ENCODE measurements around the gene ITGA2.
"Not testable (repeated sequence)": the region's sequence is repeated elsewhere in the genome, so short reads cannot be mapped to it uniquely, and the experiment has no call there.

The ITGA2 gene

DNA sequence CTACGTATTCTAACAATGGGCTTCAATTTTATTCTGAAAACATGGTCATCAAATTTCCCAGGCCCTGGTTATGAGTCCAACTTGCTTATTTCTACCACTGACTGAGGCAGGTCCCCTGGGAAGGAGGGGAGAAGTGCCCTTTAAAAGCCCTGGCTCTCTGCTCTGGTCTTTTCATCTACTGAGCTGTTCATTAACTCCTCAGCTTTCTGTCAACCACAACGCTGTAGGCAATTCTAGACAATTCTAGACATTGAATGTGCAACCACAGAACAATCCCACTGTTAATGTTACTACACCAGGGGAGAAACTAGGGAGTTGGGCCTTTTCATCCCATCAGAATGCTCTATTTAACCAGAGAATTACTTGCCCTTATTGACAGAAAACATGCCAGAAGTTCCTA, 110.4 kb downstream of the ITGA2 start:
- no peak for DNase-seq (ENCODE audit: low spot score)

DNA sequence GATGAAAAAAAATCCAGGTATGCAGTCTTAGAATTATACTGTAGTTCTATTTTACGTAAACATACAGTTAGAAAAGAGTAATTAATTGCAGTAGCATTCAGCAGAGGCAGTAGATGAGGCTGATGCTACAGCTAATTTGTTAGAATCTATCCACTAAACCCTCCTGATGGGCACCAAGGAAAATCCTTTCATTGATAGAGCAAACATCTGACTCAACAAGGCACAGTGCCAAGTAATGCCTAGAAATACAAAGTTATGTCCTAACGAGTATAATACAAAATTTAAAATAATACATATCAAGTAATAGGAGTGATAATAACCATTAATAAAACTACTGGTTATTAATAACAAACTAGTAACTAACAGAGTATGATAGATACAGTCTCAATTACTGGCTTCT, 111.5 kb downstream of the ITGA2 start:
- no peak for DNase-seq (ENCODE audit: low spot score)

DNA sequence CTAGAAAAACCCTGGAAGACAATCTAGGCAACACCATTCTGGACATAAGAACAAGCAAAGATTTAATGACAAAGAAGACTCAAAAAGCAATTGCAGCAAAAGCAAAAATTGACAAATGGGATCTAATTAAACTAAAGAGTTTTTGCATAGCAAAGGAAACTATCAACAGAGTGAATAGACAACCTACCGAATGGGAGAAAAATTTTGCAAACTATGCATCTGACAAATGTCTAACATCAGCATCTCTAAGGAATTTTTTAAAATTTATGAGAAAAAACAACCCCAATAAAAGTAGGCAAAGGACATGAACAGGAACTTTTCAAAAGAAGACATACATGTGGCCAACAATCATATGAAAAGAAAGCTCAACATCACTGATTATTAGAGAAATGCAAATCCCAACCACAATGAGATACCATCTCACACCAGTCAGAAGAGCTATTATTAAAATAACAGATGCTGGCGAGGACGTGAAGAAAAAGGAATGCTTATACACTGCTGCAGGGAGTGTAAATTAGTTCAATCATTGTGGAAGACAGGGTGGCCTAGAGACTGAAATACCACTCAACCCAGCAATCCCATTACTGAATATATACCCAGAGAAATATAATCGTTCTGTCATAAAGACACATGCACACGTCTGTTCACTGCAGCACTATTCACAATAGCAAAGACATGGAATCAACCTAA, 116.6 kb downstream of the ITGA2 start:
- no peak for DNase-seq (ENCODE audit: low spot score)

DNA sequence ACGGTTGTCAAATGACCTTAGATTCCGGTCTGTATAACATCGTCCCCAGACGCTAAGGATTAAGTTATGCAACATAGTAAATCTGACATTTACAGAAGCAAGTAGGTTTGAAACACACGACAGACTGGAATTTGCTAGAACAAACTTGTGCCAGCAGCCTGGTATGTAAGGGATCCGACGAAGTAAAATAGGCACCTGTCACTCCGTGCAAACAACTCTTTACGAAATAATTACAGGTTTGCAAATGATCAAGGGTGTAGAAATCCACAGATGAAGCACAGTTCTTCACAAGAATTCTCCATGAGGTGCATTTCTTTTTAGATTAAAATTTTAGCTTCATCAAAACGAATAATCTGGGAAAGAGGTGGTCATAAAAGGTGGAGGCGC, 119.9 kb downstream of the ITGA2 start:
- DNase-seq (ENCODE audit: low spot score), result no peak

DNA sequence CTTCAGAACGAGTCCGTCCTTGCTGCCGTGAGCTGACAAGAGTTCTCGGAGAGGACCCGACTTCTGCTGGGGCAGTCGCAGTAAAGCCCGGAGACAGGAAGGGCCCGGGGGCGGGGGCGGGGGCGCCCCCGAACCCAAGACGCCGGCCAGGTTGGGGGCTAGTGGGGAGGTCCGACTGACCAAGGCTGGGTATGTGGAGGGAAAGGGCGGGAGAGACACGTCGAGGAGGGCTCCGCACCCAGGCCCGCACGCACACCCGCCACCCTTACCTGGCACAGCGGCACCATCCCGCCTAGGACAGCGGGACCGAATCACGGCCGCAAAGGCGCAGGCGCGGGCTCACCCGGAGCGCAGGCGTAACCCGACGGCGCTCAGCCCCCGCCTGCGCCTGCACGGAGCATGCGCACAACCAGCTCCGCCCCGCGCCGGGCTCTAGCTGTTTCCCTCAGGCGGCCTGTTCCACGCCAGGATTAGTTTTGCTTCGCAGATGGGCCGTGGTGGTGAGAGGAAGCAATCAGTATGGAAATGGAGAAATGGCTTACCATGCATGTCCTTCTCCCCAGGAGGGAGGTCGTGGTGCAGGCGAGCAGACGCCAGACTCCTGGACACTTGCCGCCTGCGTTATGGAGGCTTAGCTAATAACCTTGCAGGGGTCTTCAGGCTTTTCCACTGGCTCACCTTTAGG, 120.4 kb downstream of the ITGA2 start, which contains the start of gene MOCS2:
MOCS2 (minus strand) TSS at position 315 of the 685 bp plus-strand sequence. CDS start 2,583 bp downstream, outside the sequence.
- DNase-seq (ENCODE audit: low spot score), result peak; percentile 100

DNA sequence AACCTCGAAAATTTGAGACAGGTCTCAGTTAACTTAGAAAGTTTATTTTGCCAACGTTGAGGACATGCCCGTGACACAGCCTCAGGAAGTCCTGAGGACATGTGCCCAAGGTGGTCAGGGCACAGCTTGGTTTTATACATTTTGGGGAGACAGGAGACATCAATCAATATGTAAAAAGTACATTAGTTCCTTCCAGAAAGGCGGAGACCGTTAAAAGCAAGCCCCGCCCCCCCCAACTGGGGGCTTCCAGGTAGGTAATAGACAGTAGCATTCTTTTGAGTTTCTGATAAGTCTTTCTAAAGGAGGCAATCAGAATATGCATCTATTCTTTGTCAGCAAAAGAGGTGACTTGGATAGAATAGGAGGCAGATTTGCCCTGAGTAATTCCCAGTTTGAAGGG, 121.0 kb downstream of the ITGA2 start:
- DNase-seq (ENCODE audit: low spot score), result no peak

DNA sequence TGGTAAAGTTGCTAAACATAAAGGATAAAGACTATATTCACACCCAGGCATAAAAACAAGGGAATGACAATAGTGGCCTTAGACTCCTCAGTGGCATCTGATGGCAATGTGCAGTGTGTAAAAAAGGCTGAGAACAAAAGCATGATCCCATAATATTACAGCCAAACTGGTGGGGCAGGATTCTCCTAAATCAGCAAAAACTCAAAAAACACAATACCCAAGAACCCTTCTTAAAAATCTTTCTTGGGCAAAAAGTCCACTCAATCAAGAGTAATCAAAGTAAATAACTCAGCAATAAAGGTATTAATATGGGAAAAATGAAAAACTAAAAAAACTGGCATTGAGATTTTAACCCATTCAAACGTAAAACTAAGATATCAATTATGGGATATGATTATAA, 122.0 kb downstream of the ITGA2 start:
- DNase-seq (ENCODE audit: low spot score), result no peak

DNA sequence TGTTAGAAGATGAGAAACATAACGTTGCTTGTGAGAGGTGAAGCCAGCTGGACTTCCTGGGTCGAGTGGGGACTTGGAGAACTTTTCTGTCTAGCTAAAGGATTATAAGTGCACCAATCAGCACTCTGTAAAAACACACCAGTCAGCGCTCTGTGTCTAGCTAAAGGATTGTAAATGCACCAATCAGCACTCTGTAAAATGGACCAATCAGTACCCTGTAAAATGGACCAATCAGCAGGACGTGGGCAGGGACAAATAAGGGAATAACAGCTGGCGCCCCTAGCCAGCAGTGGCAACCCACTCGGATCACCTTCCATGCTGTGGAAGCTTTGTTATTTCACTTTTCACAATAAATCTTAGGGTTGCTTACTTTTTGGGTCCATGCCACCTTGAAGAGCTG, 123.2 kb downstream of the ITGA2 start:
- DNase-seq (ENCODE audit: low spot score), result not testable (repeated sequence)

DNA sequence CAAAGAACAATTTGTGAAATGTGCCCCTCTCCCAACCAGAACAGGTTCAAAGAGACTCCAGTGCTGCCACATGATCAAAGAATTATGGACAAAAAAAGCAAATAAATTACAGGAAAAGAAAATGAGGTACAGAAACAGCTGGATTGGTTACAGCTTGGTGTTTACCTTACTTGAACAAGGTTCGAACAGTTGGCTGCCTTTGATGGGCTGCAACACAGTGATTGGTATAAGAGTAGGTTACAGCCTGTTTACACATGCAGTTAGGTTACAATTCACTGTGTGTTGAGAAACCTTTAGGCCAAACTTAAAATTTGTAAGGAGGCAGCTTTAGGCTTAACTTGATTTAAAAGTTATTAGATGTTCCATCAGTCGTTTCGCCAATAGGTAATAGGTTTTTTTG, 123.8 kb downstream of the ITGA2 start:
- DNase-seq (ENCODE audit: low spot score), result no peak

DNA sequence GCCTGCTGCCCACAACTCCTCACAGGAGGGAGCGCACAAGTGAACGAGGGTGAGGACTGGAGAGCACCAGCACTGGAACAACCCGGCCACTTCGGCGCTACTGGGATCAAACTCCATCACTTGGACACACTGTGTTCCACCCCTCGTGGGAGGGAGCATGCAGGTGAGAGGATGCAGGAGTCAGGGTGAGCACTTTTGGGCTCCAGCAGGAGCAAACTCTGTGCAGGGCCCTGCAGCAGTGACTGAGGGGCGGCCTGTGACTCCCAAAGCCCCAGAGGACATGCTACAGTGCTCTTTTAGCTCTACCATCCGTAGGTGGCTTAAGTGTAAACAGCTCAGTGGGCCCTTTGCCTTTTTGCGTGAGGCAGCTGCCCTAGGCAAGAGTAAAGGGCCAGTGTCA, 124.8 kb downstream of the ITGA2 start:
- DNase-seq (ENCODE audit: low spot score), result no peak

DNA sequence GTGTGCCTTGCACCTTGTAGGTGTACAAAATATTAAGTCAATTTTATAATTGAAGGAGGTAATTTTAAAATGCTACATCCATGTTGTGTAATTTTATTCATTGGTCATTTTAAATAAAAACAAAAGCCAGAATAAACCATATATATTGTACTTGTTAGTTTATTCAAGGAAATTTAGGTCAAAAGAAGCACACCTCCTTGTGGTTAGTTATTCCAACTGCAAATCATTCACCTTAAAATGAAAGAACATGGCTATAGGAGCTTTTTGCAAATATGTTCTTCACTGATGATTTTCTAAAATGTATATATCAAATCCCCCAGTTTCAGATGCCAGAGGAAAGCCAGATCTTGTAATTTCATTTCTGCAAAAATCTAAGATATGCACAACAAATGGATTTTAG, 125.8 kb downstream of the ITGA2 start:
- DNase-seq (ENCODE audit: low spot score), result no peak

DNA sequence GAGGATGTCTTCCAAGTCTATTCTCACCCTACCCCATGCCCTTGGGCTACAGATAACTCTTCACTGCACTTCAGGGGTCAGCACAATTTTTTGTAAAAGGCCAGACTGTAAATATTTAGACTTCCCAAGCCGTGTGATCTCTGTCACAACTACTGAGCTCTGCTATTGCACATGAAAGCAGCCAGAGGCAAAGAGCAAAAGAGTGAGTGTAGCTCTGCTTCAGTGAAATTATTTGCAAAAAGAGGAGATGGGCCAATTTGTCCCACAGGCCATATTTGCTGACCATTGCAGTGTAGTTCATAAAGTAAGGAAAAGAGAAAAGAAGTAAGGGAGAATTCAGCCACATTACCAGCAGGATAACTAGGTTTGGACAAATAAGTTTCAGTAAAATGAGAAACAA, 127.4 kb downstream of the ITGA2 start:
- no peak for DNase-seq (ENCODE audit: low spot score)

DNA sequence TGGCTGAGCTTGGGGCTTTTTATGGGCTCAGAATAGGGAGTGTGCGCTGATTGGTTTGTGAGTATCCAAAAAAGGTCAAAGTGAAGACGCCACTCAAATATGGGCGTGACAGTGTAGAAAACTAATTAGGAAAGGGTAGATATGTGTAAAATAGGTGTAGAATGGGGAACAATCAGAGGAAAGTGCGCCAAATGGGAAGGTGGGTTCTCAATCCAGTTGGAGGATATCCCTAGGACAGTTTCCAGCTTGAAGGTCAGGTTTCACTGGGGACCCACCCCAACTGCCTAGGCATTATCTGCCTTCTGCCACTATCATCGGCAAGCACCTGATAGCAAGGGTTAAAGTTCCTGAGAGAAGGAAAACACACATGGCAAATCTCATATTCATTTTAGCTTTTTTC, 129.7 kb downstream of the ITGA2 start:
- DNase-seq (ENCODE audit: low spot score), result no peak

DNA sequence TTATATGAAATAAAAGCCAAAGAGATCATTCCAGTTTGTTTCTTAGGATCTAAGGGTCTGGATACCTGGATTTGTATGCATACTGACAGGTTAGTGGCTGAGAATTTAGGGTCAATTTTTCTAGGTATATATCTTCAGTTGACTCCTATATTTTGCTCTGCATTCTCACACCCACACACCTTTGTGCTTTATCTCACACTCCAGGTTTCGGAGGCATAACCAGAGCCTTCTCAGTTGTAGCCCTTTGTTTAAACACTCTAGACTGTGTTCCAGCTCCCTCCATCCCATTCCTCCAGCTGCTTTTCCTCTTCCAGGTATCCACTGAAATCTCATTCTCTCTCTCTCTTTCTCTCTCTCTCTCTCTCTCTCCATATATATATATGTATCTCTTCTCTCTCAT, 131.0 kb downstream of the ITGA2 start:
- no peak for DNase-seq (ENCODE audit: low spot score)

DNA sequence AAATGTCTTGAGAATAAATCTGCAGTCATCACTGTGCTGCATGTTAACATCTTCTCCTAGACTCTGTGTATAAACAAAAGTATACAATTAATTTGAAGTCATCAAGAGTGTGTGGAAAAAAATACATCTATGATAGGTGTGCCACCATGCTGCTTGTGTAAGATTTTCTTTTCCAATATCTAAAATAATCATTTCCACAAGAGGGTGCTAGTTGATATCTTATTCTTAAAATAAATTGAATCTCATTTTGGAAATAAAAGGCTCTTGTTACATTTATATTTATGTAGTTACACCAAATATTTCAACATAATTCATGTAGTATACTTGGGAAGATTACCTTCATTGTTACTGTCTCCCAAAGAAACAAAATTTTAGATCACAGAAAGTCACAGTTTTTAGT, 134.6 kb downstream of the ITGA2 start:
- peak; percentile 25 for DNase-seq (ENCODE audit: low spot score)

DNA sequence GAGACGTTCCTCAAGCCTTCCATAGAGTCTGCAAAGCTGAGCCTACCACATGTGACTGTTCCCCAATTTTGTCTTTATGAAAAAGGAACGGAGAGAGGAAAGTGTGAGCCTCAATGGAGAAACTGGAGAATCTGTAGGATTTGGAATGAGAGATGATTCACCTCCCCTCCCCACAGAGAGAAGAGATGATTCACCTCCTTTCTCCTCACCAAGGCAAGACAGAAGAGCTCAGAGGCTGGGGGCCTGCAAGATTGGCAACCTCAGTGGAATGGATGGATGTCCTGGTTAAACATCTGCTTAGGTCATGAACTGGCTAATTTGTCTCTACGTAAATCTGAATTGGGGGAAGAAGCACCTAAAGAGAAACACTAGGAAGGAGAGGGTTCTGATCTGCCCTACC, 137.4 kb downstream of the ITGA2 start:
- DNase-seq (ENCODE audit: low spot score), result peak; percentile 56

DNA sequence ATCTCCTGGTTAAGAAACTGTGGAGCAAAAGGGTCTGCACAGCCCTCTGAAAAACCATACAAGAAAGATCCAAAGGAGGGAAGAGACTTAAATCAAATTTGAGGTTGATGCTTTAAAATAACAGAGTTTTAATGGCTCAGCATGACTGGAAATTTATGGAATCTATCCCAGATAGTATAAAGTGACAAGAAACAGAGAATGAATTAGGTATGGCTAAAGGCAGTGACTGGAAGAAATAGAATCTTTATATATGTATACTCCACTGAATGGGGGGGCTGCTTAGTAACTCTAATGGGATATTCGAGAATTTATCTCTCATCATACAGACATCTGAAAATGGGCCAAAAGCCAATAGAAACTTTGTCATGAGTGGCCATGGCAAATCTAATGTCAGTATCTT, 138.0 kb downstream of the ITGA2 start:
- no peak for DNase-seq (ENCODE audit: low spot score)

DNA sequence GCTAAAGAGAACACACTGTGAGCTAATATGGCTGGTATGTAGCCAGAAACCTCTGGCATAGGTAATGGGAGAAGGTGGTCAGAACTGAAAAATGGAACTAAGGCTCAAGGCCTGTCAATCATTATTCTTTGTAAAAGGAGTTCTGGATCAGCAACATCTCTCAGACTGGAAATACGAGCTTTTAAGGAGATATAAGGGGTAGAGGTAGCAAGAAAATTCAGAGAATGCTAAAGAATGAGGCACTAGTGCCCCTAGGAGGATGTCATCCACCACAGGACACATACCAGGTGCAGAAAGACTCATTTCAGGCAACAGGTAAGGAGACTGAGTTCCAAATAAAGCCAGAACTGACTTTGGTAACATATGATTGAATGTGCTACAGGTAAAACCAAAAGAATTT, 139.3 kb downstream of the ITGA2 start:
- DNase-seq (ENCODE audit: low spot score), result no peak

DNA sequence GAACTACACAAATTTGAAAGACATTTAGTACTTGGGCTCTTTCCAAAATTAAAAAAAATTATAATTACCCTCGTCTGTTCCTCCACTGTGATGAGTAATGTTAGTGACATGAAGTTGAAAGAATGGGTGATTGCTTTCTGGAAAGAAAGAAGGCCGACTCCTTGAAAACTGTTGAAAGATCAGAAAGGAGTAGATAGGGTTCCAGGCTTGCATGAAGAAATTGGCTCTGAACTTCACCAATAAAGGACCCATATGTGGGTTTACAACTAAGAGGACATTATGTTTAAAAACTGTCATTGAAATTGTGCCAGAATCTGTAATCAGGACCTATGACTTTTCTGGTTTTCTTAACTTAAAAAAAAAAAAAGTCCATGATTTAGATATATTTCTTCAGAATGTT, 141.1 kb downstream of the ITGA2 start:
- DNase-seq (ENCODE audit: low spot score), result peak; percentile 51

DNA sequence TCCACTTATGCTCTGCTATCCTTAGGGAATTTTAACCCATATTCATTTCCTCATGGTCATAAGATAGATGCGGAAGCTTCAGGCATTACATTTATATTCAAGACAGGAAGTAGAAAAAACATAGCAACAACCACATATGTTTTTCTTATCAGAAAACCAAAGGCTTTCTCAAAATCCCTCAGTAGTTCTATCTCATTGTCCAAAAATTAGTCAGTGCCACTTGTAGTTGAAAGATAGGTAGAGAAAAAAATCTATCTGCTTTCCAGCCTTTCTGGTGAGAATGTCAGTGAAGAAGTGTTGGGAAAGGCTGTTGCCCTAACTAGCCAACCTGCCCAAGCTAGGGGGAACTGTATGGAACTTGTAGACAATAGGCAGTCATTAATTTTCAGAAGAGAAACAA, 143.9 kb downstream of the ITGA2 start:
- no peak for DNase-seq (ENCODE audit: low spot score)
